Measurements from ENCODE around the gene NEGR1. TPM values are rescaled to one million over a fixed set of nuclear protein-coding genes. Genes with fewer than 3 reads are reported as not detected.

The NEGR1 gene
- total and polyA plus RNA-seq, 7 donors: 1.3 to 10.2 (median 2.2) TPM

DNA sequence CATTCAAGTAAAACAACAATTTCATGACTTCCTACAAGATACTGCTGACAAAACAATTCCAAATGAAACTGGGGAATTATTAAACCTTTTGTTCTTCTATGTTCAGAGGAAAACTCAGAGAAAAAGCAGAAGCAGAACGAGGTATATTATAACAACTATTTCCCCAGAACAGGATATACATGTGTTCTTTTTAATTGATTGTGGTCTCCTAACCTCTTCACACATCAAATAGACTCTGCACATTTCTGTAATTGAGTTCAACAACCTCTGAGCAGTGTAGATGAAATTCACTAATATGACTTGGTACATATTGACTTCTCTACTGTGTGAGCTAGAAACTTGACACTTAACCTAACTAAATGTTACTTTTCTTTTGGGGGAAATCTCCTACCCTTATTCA lies 584.2 kb downstream of the NEGR1 start:
- DNase-seq: no peak
- Histone ChIP-seq H3K4me1 (no peaks in the 10 kb centered on the region), H3K4me3 (no peak overlapping the region), H3K9me3 (peaks cover 2% of the 10 kb centered on the region), H3K27me3 (ENCODE audit: insufficient read depth in 3 of 3, low read length in 2 of 3) (no peaks in the 10 kb centered on the region), H3K27ac (no peak overlapping the region), H3K36me3 (ENCODE audit: insufficient read depth in 1 of 2, low read depth in 1 of 2) (no peaks in the 10 kb centered on the region)
- 52 to 70% (median 57%) methylated on average over 1 of the region's 1 CpG for WGBS, 3 donors
- TF ChIP-seq, protein P1, sequence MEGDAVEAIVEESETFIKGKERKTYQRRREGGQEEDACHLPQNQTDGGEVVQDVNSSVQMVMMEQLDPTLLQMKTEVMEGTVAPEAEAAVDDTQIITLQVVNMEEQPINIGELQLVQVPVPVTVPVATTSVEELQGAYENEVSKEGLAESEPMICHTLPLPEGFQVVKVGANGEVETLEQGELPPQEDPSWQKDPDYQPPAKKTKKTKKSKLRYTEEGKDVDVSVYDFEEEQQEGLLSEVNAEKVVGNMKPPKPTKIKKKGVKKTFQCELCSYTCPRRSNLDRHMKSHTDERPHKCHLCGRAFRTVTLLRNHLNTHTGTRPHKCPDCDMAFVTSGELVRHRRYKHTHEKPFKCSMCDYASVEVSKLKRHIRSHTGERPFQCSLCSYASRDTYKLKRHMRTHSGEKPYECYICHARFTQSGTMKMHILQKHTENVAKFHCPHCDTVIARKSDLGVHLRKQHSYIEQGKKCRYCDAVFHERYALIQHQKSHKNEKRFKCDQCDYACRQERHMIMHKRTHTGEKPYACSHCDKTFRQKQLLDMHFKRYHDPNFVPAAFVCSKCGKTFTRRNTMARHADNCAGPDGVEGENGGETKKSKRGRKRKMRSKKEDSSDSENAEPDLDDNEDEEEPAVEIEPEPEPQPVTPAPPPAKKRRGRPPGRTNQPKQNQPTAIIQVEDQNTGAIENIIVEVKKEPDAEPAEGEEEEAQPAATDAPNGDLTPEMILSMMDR (IDR thresholded peaks at IDR 0.05): no peak
- no peak for ATAC-seq
- intact Hi-C loops (cut with DNase I): no loop called here

DNA sequence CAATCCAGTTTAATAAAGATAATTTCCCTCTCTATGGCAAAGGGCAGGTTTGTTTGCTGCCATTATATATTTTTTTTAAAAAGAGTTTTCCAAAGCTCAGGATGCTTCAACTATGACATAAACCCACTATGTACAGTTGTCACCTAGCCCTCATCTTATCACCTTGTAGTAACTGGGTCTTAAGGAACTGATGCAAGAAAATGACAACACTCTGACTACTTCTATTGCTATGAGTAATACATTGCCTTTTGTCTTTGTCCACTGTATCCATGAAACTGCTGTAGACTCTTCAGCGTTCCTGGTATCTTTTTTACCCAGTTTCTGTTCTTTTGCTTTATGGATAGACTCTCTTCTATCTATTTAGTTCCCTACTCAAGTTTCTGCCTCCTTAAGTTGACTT lies 586.5 kb downstream of the NEGR1 start:
- ATAC-seq: no peak
- WGBS, 3 donors: 67 to 81% (median 71%) methylated on average over 1 of the region's 1 CpG
- Histone ChIP-seq H3K27ac (no peak overlapping the region), H3K27me3 (ENCODE audit: insufficient read depth in 3 of 3, low read length in 2 of 3) (no peaks in the 10 kb centered on the region), H3K4me3 (no peak overlapping the region), H3K4me1 (no peaks in the 10 kb centered on the region), H3K36me3 (ENCODE audit: insufficient read depth in 1 of 2, low read depth in 1 of 2) (no peaks in the 10 kb centered on the region), H3K9me3 (no peaks in the 10 kb centered on the region)
- intact Hi-C loops (cut with DNase I): no loop called here
- DNase-seq: no peak
- TF ChIP-seq, protein P1 (IDR thresholded peaks at IDR 0.05): no peak

DNA sequence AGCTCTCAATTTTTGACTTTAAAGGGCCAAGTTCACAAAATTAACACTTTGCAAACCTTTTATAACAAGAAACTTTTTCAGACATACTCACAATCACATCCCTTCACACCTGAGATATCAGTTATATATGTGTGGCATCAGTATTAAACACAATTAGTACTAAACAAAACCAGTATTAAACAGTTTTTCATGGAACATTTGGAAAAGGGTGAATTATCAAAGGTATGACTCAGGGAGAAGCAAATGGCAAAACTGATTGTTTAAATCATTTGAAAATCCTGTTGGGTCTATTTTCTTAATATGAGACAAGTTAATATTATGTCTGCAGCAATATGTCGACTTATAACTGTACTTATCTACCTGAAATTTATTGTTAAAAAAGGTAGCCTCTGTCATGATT lies 587.3 kb downstream of the NEGR1 start:
- WGBS, 3 donors: 76 to 84% (median 80%) methylated on average over 1 of the region's 1 CpG
- H3K36me3 ChIP-seq (ENCODE audit: insufficient read depth in 1 of 2, low read depth in 1 of 2): no peaks in the 10 kb centered on the region
- H3K27ac ChIP-seq: no peak overlapping the region
- DNase-seq (no peak), ATAC-seq (no peak)
- no peaks in the 10 kb centered on the region for H3K9me3 ChIP-seq
- H3K27me3 ChIP-seq (ENCODE audit: insufficient read depth in 3 of 3, low read length in 2 of 3): no peaks in the 10 kb centered on the region
- intact Hi-C loops (cut with DNase I): no loop called here
- TF ChIP-seq, protein P1 (IDR thresholded peaks at IDR 0.05): no peak
- H3K4me1 ChIP-seq: no peaks in the 10 kb centered on the region
- no peak overlapping the region for H3K4me3 ChIP-seq

DNA sequence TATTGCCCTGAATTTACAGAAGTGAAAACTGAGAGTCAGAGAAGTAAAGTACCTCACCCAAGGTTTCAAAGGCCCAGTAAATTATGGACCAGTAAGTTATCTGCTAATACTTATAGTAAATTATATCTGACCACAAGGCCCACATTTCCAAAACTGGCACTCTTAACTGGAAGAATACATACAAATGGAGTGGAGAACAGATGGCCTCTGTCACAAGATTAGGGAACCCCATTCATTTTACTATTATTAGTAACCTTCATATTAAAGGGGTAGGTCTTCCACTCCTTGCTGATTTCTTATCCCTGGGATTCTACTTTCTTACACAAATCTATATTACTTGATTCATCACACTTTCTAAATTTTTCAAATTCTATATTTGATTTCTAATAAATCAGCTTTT lies 588.8 kb downstream of the NEGR1 start:
- TF ChIP-seq, protein P1 (IDR thresholded peaks at IDR 0.05): no peak
- no peak for ATAC-seq
- no peak overlapping the region for H3K27ac ChIP-seq
- H3K27me3 ChIP-seq (ENCODE audit: insufficient read depth in 3 of 3, low read length in 2 of 3): no peaks in the 10 kb centered on the region
- no peak overlapping the region for H3K4me3 ChIP-seq
- DNase-seq: no peak
- H3K9me3 ChIP-seq: no peaks in the 10 kb centered on the region
- intact Hi-C loops (cut with DNase I): no loop called here
- H3K4me1 ChIP-seq: no peaks in the 10 kb centered on the region
- no peaks in the 10 kb centered on the region for H3K36me3 ChIP-seq (ENCODE audit: insufficient read depth in 1 of 2, low read depth in 1 of 2)

DNA sequence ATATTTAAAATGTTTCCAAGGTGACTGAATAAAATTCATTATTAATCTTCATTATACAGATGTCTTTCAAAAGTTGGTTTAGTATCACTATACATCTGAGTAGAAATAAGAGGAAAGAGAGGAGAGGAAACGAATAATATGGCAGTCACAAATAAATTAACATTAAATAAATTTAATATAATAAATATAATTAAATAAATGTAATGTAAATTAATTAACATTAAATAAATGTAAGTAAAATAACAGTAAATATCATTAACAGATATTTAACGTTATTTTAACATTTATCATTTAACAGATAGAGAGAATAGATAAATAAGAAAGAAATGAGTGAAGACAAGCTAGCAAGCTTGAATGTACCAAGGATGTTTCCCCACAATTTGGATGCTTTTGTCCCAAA lies 592.7 kb downstream of the NEGR1 start:
- intact Hi-C loops (cut with DNase I): no loop called here
- 74 to 83% (median 82%) methylated on average over 2 of the region's 2 CpGs for WGBS, 3 donors
- no peak for ATAC-seq

More for the DNA sequence above, 592.7 kb downstream of the NEGR1 start:
- H3K4me1 ChIP-seq: no peaks in the 10 kb centered on the region
- no peaks in the 10 kb centered on the region for H3K27me3 ChIP-seq (ENCODE audit: insufficient read depth in 3 of 3, low read length in 2 of 3)
- TF ChIP-seq, protein P1 (IDR thresholded peaks at IDR 0.05): no peak
- no peak overlapping the region for H3K27ac ChIP-seq
- H3K36me3 ChIP-seq (ENCODE audit: insufficient read depth in 1 of 2, low read depth in 1 of 2): no peaks in the 10 kb centered on the region
- no peaks in the 10 kb centered on the region for H3K9me3 ChIP-seq
- no peak for DNase-seq
- H3K4me3 ChIP-seq: no peak overlapping the region

All from psoas muscle (tissue), 8 donors.